GM23338 (cell line): ENCODE results near the gene NR3C1. TPM values are rescaled to one million over a fixed set of nuclear protein-coding genes. Genes with fewer than 3 reads are reported as not detected.

Experiments used
- ATAC-seq: fragments of 200-7000 bp; cut with Tn5 transposase; 3 replicates; pipeline ENCODE4 v1.9.1; 2020
- DNase-seq: peaks from one replicate; pipeline ENCODE4 v3.0.0-alpha.2; 2015; ENCODE audit warnings: low spot score
- H2AFZ ChIP-seq: fragments of 200-600 bp; sonication (generic); 2 replicates; pipeline ENCODE4 v1.8.0; 2016; ENCODE audit warnings: antibody characterized with exemption, mild to moderate bottlenecking, moderate library complexity
- H3F3A ChIP-seq: fragments of 200-600 bp; sonication (generic); replicated peaks from 2 replicates; pipeline ENCODE4 v1.8.0; 2017; ENCODE audit warnings: antibody characterized with exemption, mixed run types, low read depth
- H3K27ac ChIP-seq: fragments of 200-600 bp; sonication (generic); 2 replicates; pipeline ENCODE4 v1.6.1; 2016; ENCODE audit warnings: low read depth
- H3K27me3 ChIP-seq: fragments of 200-600 bp; sonication (generic); 2 replicates; pipeline ENCODE4 v1.8.0; 2016; ENCODE audit warnings: mild to moderate bottlenecking, mixed run types, moderate library complexity; ENCODE audit not compliant: insufficient read depth
- H3K36me3 ChIP-seq: fragments of 200-600 bp; sonication (generic); 2 replicates; pipeline ENCODE4 v1.8.0; 2016; ENCODE audit warnings: mild to moderate bottlenecking; ENCODE audit not compliant: insufficient read depth
- H3K4me1 ChIP-seq: fragments of 200-600 bp; sonication (generic); 2 replicates; pipeline ENCODE4 v1.8.0; 2016; ENCODE audit warnings: mild to moderate bottlenecking, moderate library complexity; ENCODE audit not compliant: insufficient read depth
- H3K4me2 ChIP-seq: fragments of 200-600 bp; sonication (generic); 2 replicates; pipeline ENCODE4 v1.7.1; 2017; ENCODE audit warnings: mixed run types
- H3K4me3 ChIP-seq: fragments of 200-600 bp; sonication (generic); 2 replicates; pipeline ENCODE4 v1.6.1; 2016; ENCODE audit warnings: mixed run types
- H3K79me2 ChIP-seq: fragments of 200-600 bp; sonication (generic); replicated peaks from 2 replicates; pipeline ENCODE4 v1.8.0; 2017; ENCODE audit warnings: mild to moderate bottlenecking; ENCODE audit not compliant: insufficient read depth
- H3K9me2 ChIP-seq: fragments of 200-600 bp; sonication (generic); 2 replicates; pipeline ENCODE4 v1.8.0; 2017; ENCODE audit not compliant: insufficient read depth
- H4K20me1 ChIP-seq: fragments of 200-600 bp; sonication (generic); replicated peaks from 2 replicates; pipeline ENCODE4 v1.8.0; 2017; ENCODE audit warnings: mild to moderate bottlenecking; ENCODE audit not compliant: insufficient read depth
- H3K27ac Mint-ChIP-seq: 2 replicates; pipeline ENCODE4 v1.8.0; 2020; ENCODE audit warnings: inconsistent platforms, mild to moderate bottlenecking, moderate library complexity, mixed read lengths
- H3K27me3 Mint-ChIP-seq: 3 replicates; pipeline ENCODE4 v1.8.0; 2022; ENCODE audit warnings: low read depth, mild to moderate bottlenecking, moderate library complexity, mixed read lengths, inconsistent platforms; ENCODE audit not compliant: insufficient read depth, poor library complexity
- H3K36me3 Mint-ChIP-seq: 3 replicates; pipeline ENCODE4 v1.8.0; 2021; ENCODE audit warnings: low read depth, mild to moderate bottlenecking, inconsistent platforms, moderate library complexity, mixed read lengths
- H3K4me1 Mint-ChIP-seq: 3 replicates; pipeline ENCODE4 v1.8.0; 2020; ENCODE audit warnings: mild to moderate bottlenecking, inconsistent platforms, mixed read lengths
- H3K4me3 Mint-ChIP-seq: 3 replicates; pipeline ENCODE4 v1.8.0; 2021; ENCODE audit warnings: moderate library complexity, mild to moderate bottlenecking, inconsistent platforms, mixed read lengths
- H3K9me3 Mint-ChIP-seq: 3 replicates; pipeline ENCODE4 v1.8.0; 2020; ENCODE audit warnings: moderate library complexity, mild to moderate bottlenecking, inconsistent platforms, mixed read lengths
- CREB1 ChIP-seq: fragments of 250-450 bp; sonication (Bioruptor Pico); IDR thresholded peaks from 2 replicates; pipeline ENCODE4 v1.5.0; 2020; ENCODE audit warnings: low read depth, mild to moderate bottlenecking, moderate library complexity
- CTCF ChIP-seq, 2 experiments: fragments of 200-600 bp in 1 of 2; sonication (generic) in 1 of 2; conservative IDR thresholded peaks; 2 replicates each; pipeline versions ENCODE4 v1.5.1 to v1.6.1; 2016 to 2017; ENCODE audit warnings: antibody characterized with exemption in 2 of 2, low read depth in 2 of 2, mild to moderate bottlenecking in 2 of 2, moderate library complexity in 1 of 2
- EZH2 ChIP-seq: fragments of 200-600 bp; sonication (generic); IDR thresholded peaks from one replicate; pipeline ENCODE4 v1.8.0; 2017; ENCODE audit warnings: antibody characterized with exemption, mild to moderate bottlenecking, low read depth; ENCODE audit not compliant: unreplicated experiment
- EZH2phosphoT487 ChIP-seq: fragments of 200-600 bp; sonication (generic); IDR thresholded peaks from one replicate; pipeline ENCODE4 v1.8.1; 2018; ENCODE audit warnings: antibody characterized with exemption; ENCODE audit not compliant: unreplicated experiment
- JUNB ChIP-seq: IDR thresholded peaks from one replicate; pipeline ENCODE4 v1.6.1; 2016; ENCODE audit warnings: antibody characterized with exemption; ENCODE audit not compliant: unreplicated experiment
- NANOG ChIP-seq: IDR thresholded peaks from 2 replicates; pipeline ENCODE4 v1.6.1; 2016; ENCODE audit warnings: antibody characterized with exemption, borderline replicate concordance
- POLR2AphosphoS5 ChIP-seq: IDR thresholded peaks from 2 replicates; pipeline ENCODE4 v1.6.1; 2016; ENCODE audit warnings: antibody characterized with exemption, low read depth
- STAT1 ChIP-seq: IDR thresholded peaks from one replicate; pipeline ENCODE4 v1.6.1; 2016; ENCODE audit warnings: antibody characterized with exemption; ENCODE audit not compliant: unreplicated experiment
- ZNF114 ChIP-seq: fragments of 250-450 bp; sonication (Bioruptor Pico); IDR thresholded peaks from 2 replicates; pipeline ENCODE4 v1.5.0; 2020; ENCODE audit warnings: mild to moderate bottlenecking, moderate library complexity
- ZNF331 ChIP-seq: fragments of 250-450 bp; sonication (Bioruptor Pico); IDR thresholded peaks from 2 replicates; pipeline ENCODE4 v1.5.0; 2020; ENCODE audit warnings: low read depth, mild to moderate bottlenecking, moderate library complexity
- ZNF462 ChIP-seq: fragments of 250-450 bp; sonication (Bioruptor Pico); IDR thresholded peaks from 2 replicates; pipeline ENCODE4 v1.5.0; 2020; ENCODE audit warnings: mild to moderate bottlenecking, moderate library complexity
- polyA plus RNA-seq: library from polyadenylated mRNA; unstranded; fragments of >200 nt; fragmentation: Nextera tagmentation; extraction: Ambion mirVana; gene quantifications from 2 replicates; pipeline ENCODE4 v1.2.1, GENCODE V29; 2016
- total RNA-seq: library from RNA; depleted of rRNA; stranded (reverse); fragments of >200 nt; shearing (Covaris generic); gene quantifications from 2 replicates; pipeline ENCODE4 v1.2.3, GENCODE V29; 2014
- TF ChIP-seq, protein P1 (sequence below): IDR thresholded peaks from one replicate; pipeline ENCODE4 v1.6.1; 2018; ENCODE audit warnings: antibody characterized with exemption; ENCODE audit not compliant: unreplicated experiment
- TF ChIP-seq, protein P2 (sequence below): IDR thresholded peaks from 2 replicates; pipeline ENCODE4 v1.6.1; 2016; ENCODE audit warnings: antibody characterized with exemption

Gene NR3C1
- total and polyA plus RNA-seq, 2 experiments from 2014 or later: 1.2 to 4.6 TPM

DNA sequence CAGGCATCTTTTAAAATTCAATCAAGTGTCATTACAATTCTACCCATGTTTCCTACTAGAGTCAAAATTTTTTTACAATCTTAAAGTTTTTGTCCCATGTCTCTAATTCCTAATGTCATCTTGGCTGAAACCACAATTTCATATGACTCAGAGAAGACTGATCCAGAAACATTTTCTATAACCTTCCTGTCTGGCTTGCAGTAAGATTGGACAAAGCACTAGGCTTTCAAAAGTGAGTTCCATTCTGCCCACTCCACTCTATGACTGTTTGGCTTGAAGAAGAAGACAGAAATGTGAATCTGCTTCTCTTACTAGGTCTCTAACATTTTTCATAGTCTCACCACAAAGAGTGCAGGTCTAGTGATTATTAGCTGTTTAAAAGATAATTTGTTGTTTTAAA, 88.8 kb downstream of the NR3C1 start:
- no peak overlapping the region for H2AFZ ChIP-seq
- H3K27ac ChIP-seq: no peak overlapping the region
- no peaks in the 10 kb centered on the region for H3F3A ChIP-seq
- H3K4me1 ChIP-seq: no peaks in the 10 kb centered on the region
- no peaks in the 10 kb centered on the region for H3K27me3 Mint-ChIP-seq
- H3K4me3 Mint-ChIP-seq: no peak overlapping the region
- H3K36me3 ChIP-seq: no peaks in the 10 kb centered on the region
- H3K9me2 ChIP-seq: no peaks in the 10 kb centered on the region; the same call in 1 of the 2 replicates
- no peaks in the 10 kb centered on the region for H3K79me2 ChIP-seq
- no peaks in the 10 kb centered on the region for H3K4me1 Mint-ChIP-seq
- H3K4me2 ChIP-seq: no peak overlapping the region
- no peak for DNase-seq
- H3K36me3 Mint-ChIP-seq: no peaks in the 10 kb centered on the region; the same call in 2 of the 3 replicates
- no peaks in the 10 kb centered on the region for H4K20me1 ChIP-seq
- H3K4me3 ChIP-seq: no peak overlapping the region
- TF ChIP-seq CTCF (conservative IDR thresholded peaks at IDR 0.05; ENCODE audit: low read depth in 2 of 2): no peak
- no peak for TF ChIP-seq EZH2
- TF ChIP-seq EZH2phosphoT487: no peak
- TF ChIP-seq, protein P1, sequence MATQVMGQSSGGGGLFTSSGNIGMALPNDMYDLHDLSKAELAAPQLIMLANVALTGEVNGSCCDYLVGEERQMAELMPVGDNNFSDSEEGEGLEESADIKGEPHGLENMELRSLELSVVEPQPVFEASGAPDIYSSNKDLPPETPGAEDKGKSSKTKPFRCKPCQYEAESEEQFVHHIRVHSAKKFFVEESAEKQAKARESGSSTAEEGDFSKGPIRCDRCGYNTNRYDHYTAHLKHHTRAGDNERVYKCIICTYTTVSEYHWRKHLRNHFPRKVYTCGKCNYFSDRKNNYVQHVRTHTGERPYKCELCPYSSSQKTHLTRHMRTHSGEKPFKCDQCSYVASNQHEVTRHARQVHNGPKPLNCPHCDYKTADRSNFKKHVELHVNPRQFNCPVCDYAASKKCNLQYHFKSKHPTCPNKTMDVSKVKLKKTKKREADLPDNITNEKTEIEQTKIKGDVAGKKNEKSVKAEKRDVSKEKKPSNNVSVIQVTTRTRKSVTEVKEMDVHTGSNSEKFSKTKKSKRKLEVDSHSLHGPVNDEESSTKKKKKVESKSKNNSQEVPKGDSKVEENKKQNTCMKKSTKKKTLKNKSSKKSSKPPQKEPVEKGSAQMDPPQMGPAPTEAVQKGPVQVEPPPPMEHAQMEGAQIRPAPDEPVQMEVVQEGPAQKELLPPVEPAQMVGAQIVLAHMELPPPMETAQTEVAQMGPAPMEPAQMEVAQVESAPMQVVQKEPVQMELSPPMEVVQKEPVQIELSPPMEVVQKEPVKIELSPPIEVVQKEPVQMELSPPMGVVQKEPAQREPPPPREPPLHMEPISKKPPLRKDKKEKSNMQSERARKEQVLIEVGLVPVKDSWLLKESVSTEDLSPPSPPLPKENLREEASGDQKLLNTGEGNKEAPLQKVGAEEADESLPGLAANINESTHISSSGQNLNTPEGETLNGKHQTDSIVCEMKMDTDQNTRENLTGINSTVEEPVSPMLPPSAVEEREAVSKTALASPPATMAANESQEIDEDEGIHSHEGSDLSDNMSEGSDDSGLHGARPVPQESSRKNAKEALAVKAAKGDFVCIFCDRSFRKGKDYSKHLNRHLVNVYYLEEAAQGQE: no peak
- TF ChIP-seq ZNF114 (CRISPR knock-in tag): no peak
- TF ChIP-seq ZNF462 (CRISPR knock-in tag): no peak
- TF ChIP-seq NANOG: no peak
- no peak for TF ChIP-seq CREB1
- TF ChIP-seq POLR2AphosphoS5: no peak
- TF ChIP-seq, protein P2, sequence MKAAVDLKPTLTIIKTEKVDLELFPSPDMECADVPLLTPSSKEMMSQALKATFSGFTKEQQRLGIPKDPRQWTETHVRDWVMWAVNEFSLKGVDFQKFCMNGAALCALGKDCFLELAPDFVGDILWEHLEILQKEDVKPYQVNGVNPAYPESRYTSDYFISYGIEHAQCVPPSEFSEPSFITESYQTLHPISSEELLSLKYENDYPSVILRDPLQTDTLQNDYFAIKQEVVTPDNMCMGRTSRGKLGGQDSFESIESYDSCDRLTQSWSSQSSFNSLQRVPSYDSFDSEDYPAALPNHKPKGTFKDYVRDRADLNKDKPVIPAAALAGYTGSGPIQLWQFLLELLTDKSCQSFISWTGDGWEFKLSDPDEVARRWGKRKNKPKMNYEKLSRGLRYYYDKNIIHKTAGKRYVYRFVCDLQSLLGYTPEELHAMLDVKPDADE: no peak
- TF ChIP-seq ZNF331 (CRISPR knock-in tag): no peak
- TF ChIP-seq JUNB: no peak
- no peak for TF ChIP-seq STAT1
- no peak overlapping the region for H3K27ac Mint-ChIP-seq
- H3K27me3 ChIP-seq: no peaks in the 10 kb centered on the region
- no peak for ATAC-seq
- H3K9me3 Mint-ChIP-seq: no peaks in the 10 kb centered on the region
